H1 (cell line): ENCODE measurements around the gene SH2D1B. TPM values are rescaled to one million over a fixed set of nuclear protein-coding genes. Genes with fewer than 3 reads are reported as not detected.

Experiments used
- ASH2L ChIP-seq: fragments of 200-600, 300-600 bp; sonication (generic); IDR thresholded peaks from one replicate; pipeline ENCODE4 v1.7.1; 2017; ENCODE audit warnings: low read length
- ATF2 ChIP-seq: IDR thresholded peaks from 2 replicates; pipeline ENCODE4 v1.6.1; 2012; ENCODE audit warnings: low read length, inconsistent platforms
- CBX5 ChIP-seq: fragments of 300-800, 300-1000 bp; sonication (generic); IDR thresholded peaks from 2 replicates; pipeline ENCODE4 v1.7.1; 2016; ENCODE audit warnings: antibody characterized with exemption, low read length, low read depth
- SRF ChIP-seq: IDR thresholded peaks from 2 replicates; pipeline ENCODE4 v1.6.1; 2011; ENCODE audit warnings: mild to moderate bottlenecking, low read depth, low read length, moderate library complexity
- TAF7 ChIP-seq: optimal IDR thresholded peaks from 2 replicates; pipeline ENCODE3; 2011; ENCODE audit warnings: low read depth, mild to moderate bottlenecking, inconsistent platforms, low read length, moderate library complexity, borderline replicate concordance
- polyA plus RNA-seq, 7 experiments: library from polyadenylated mRNA; depleted of rRNA in 3 of 7; stranded (reverse) in 5 of 7; unstranded in 2 of 7; fragments of >200 nt in 5 of 7; fragments of 200-250 nt in 2 of 7; gene quantifications; 1 replicate in 5 of 7; 2 replicates in 1 of 7; 4 replicates in 1 of 7; pipeline versions ENCODE4 v1.2.1 to v1.2.3, GENCODE V29; 2011 to 2013; ENCODE audit warnings: missing spikeins in 2 of 7, mixed read lengths in 2 of 7
- total RNA-seq: library from RNA; stranded (reverse); fragmentation: NEBNext Ultra II Directional; extraction: Animal tissue kit (Norgen Biotek cat#: 25700); gene quantifications from 2 replicates; pipeline ENCODE4 v1.2.1, GENCODE V29; 2021

SH2D1B gene
- total and polyA plus RNA-seq, 2 of the 8 experiments (the other 6 are each of a cell fraction or from before 2014, with no cell fraction given) = not detected

DNA sequence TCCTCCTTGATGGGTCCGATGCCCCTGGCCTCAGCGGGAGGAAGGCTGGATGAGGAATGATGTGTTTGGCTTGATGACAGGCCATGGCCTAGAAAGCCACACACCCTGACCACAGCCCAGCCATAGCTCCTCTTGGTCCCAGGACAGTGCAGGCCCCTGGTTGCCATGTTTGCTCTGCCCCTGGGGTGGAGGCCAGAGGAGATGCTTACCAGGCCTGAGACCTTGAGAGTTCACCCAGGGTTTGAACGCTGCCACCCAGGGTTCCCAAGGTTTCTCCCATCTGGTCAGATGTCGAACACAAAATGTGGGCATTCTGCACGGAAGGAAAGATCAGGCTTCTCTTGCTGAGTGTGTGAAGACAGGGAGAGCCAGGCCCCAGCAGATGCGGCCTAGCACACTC is 27.8 kb downstream of the SH2D1B start (continued):
- no peak for TF ChIP-seq SRF
- TF ChIP-seq TAF7 = no peak
- no peak for TF ChIP-seq ATF2
- no peak for TF ChIP-seq CBX5
- no peak for TF ChIP-seq ASH2L
